Measurements from ENCODE around the gene GRID2. TPM values are rescaled to one million over a fixed set of nuclear protein-coding genes. Genes with fewer than 3 reads are reported as not detected.

The GRID2 gene
- polyA plus RNA-seq, 1 donor from 2014 or later: 14.9 TPM

DNA sequence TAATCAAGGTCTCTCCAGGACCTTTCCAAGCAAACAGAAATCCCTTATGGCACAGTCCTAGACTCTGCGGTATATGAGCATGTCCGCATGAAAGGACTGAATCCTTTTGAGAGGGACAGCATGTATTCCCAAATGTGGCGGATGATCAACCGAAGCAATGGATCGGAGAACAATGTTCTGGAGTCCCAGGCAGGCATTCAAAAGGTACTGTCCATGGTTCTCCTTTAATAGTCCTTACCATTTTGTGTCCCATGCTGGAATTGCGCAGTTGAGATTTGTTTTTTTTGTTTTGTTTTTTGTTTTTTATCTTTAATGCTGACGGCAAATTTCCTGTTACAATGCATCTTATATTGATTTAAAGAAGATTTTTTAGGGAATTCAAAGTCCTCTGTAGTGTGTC, 1211.4 kb downstream of the GRID2 start:
- Histone ChIP-seq H3K79me2 (replicated peaks; ENCODE audit: insufficient read depth, low read length) (no peaks in the 10 kb centered on the region), H4K20me1 (ENCODE audit: insufficient read depth) (no peaks in the 10 kb centered on the region), H3K27ac (ENCODE audit: low read length) (no peak overlapping the region), H3F3A (ENCODE audit: insufficient read depth, low read length, poor library complexity, severe bottlenecking) (no peaks in the 10 kb centered on the region), H2AFZ (ENCODE audit: low read depth, low read length) (no peak overlapping the region), H3K4me2 (ENCODE audit: low read length) (no peak overlapping the region), H3K4me3 (ENCODE audit: low read length) (no peak overlapping the region), H3K36me3 (ENCODE audit: insufficient read depth, low read length) (no peaks in the 10 kb centered on the region), H3K9me3 (ENCODE audit: low read length) (no peaks in the 10 kb centered on the region), H3K27me3 (ENCODE audit: insufficient read depth, low read depth, low read length) (no peaks in the 10 kb centered on the region), H3K9ac (ENCODE audit: low read length) (no peak overlapping the region), H3K9me2 (ENCODE audit: insufficient read depth, low read length) (no peaks in the 10 kb centered on the region)
- TF ChIP-seq EZH2 (IDR thresholded peaks at IDR 0.05; ENCODE audit: borderline replicate concordance, insufficient read depth, low read length, poor library complexity, severe bottlenecking) (no peak), MXI1 (conservative IDR thresholded peaks at IDR 0.05; ENCODE audit: poor library complexity, severe bottlenecking) (no peak), SMC3 (conservative IDR thresholded peaks at IDR 0.05; ENCODE audit: poor library complexity) (no peak), POLR2AphosphoS5 (IDR thresholded peaks at IDR 0.05) (no peak), EP300 (conservative IDR thresholded peaks at IDR 0.05; ENCODE audit: poor library complexity, severe bottlenecking) (no peak), TAF1 (IDR thresholded peaks at IDR 0.05; ENCODE audit: low read depth) (no peak)
- TF ChIP-seq, protein P1, sequence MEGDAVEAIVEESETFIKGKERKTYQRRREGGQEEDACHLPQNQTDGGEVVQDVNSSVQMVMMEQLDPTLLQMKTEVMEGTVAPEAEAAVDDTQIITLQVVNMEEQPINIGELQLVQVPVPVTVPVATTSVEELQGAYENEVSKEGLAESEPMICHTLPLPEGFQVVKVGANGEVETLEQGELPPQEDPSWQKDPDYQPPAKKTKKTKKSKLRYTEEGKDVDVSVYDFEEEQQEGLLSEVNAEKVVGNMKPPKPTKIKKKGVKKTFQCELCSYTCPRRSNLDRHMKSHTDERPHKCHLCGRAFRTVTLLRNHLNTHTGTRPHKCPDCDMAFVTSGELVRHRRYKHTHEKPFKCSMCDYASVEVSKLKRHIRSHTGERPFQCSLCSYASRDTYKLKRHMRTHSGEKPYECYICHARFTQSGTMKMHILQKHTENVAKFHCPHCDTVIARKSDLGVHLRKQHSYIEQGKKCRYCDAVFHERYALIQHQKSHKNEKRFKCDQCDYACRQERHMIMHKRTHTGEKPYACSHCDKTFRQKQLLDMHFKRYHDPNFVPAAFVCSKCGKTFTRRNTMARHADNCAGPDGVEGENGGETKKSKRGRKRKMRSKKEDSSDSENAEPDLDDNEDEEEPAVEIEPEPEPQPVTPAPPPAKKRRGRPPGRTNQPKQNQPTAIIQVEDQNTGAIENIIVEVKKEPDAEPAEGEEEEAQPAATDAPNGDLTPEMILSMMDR (IDR thresholded peaks at IDR 0.05; ENCODE audit: poor library complexity, severe bottlenecking): no peak
- TF ChIP-seq, protein P2, sequence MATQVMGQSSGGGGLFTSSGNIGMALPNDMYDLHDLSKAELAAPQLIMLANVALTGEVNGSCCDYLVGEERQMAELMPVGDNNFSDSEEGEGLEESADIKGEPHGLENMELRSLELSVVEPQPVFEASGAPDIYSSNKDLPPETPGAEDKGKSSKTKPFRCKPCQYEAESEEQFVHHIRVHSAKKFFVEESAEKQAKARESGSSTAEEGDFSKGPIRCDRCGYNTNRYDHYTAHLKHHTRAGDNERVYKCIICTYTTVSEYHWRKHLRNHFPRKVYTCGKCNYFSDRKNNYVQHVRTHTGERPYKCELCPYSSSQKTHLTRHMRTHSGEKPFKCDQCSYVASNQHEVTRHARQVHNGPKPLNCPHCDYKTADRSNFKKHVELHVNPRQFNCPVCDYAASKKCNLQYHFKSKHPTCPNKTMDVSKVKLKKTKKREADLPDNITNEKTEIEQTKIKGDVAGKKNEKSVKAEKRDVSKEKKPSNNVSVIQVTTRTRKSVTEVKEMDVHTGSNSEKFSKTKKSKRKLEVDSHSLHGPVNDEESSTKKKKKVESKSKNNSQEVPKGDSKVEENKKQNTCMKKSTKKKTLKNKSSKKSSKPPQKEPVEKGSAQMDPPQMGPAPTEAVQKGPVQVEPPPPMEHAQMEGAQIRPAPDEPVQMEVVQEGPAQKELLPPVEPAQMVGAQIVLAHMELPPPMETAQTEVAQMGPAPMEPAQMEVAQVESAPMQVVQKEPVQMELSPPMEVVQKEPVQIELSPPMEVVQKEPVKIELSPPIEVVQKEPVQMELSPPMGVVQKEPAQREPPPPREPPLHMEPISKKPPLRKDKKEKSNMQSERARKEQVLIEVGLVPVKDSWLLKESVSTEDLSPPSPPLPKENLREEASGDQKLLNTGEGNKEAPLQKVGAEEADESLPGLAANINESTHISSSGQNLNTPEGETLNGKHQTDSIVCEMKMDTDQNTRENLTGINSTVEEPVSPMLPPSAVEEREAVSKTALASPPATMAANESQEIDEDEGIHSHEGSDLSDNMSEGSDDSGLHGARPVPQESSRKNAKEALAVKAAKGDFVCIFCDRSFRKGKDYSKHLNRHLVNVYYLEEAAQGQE (IDR thresholded peaks at IDR 0.05; ENCODE audit: borderline replicate concordance): no peak

- H3F3A ChIP-seq (ENCODE audit: insufficient read depth, low read length, poor library complexity, severe bottlenecking): no peaks in the 10 kb centered on the region
- H3K27me3 ChIP-seq (ENCODE audit: insufficient read depth, low read depth, low read length): no peaks in the 10 kb centered on the region
- H3K9me2 ChIP-seq (ENCODE audit: insufficient read depth, low read length): no peaks in the 10 kb centered on the region
- H3K4me2 ChIP-seq (ENCODE audit: low read length): no peak overlapping the region
- no peak overlapping the region for H3K9ac ChIP-seq (ENCODE audit: low read length)
- H2AFZ ChIP-seq (ENCODE audit: low read depth, low read length): no peak overlapping the region
- peak overlapping the region; percentile 13 for H3K4me3 ChIP-seq (ENCODE audit: low read length)
- H3K79me2 ChIP-seq (replicated peaks; ENCODE audit: insufficient read depth, low read length): no peaks in the 10 kb centered on the region
- no peaks in the 10 kb centered on the region for H3K9me3 ChIP-seq (ENCODE audit: low read length)
- H4K20me1 ChIP-seq (ENCODE audit: insufficient read depth): no peaks in the 10 kb centered on the region
- H3K36me3 ChIP-seq (ENCODE audit: insufficient read depth, low read length): no peaks in the 10 kb centered on the region
- peak overlapping the region; percentile 36 for H3K27ac ChIP-seq (ENCODE audit: low read length)
- no peak for TF ChIP-seq SMC3 (conservative IDR thresholded peaks at IDR 0.05; ENCODE audit: poor library complexity)
- no peak for TF ChIP-seq MXI1 (conservative IDR thresholded peaks at IDR 0.05; ENCODE audit: poor library complexity, severe bottlenecking)
- no peak for TF ChIP-seq EZH2 (IDR thresholded peaks at IDR 0.05; ENCODE audit: borderline replicate concordance, insufficient read depth, low read length, poor library complexity, severe bottlenecking)
- TF ChIP-seq TAF1 (IDR thresholded peaks at IDR 0.05; ENCODE audit: low read depth): no peak
- peak; percentile 20 for TF ChIP-seq RAD21 (conservative IDR thresholded peaks at IDR 0.05)
- TF ChIP-seq POLR2AphosphoS5 (IDR thresholded peaks at IDR 0.05): peak; percentile 51
- TF ChIP-seq, protein P1 (IDR thresholded peaks at IDR 0.05; ENCODE audit: poor library complexity, severe bottlenecking): no peak
- TF ChIP-seq, protein P2 (IDR thresholded peaks at IDR 0.05; ENCODE audit: borderline replicate concordance): peak; percentile 55
- peak; percentile 84 for TF ChIP-seq EP300 (conservative IDR thresholded peaks at IDR 0.05; ENCODE audit: poor library complexity, severe bottlenecking)
Measured at GRCh38 chr4:93529692-93530372, 1226.1 kb downstream of the GRID2 start.

Measured in neural cell (in vitro differentiated cells).